Motor neuron (in vitro differentiated cells): ENCODE measurements around the gene GLA. TPM values are rescaled to one million over a fixed set of nuclear protein-coding genes. Genes with fewer than 3 reads are reported as not detected.

Experiments
- ATAC-seq, 8 experiments: fragments of 200-7000 bp; cut with Tn5 transposase; replicated peaks in 6 of 8; 2 replicates each; pipeline ENCODE4 v1.8.0; 2021; ENCODE audit warnings: mild to moderate bottlenecking in 8 of 8, moderate library complexity in 8 of 8
- H3K27ac ChIP-seq, 2 donors: fragments of 250-450 bp; sonication (Bioruptor Pico); 2 replicates each; pipeline ENCODE4 v1.9.0; 2021; ENCODE audit warnings: antibody characterized with exemption in 2 of 2, mild to moderate bottlenecking in 2 of 2, moderate library complexity in 1 of 2
- H3K4me1 ChIP-seq, 2 donors: fragments of 250-450 bp; sonication (Bioruptor Pico); replicated peaks in 1 of 2; 2 replicates each; pipeline ENCODE4 v1.6.1; 2021; ENCODE audit warnings: antibody characterized with exemption in 2 of 2, mild to moderate bottlenecking in 2 of 2, moderate library complexity in 1 of 2
- H3K4me3 ChIP-seq, 5 donors: fragments of 250-450 bp; sonication (Bioruptor Pico); 2 replicates each; pipeline ENCODE4 v1.9.0; 2021; ENCODE audit warnings: antibody characterized with exemption in 5 of 5, mild to moderate bottlenecking in 5 of 5, moderate library complexity in 4 of 5
- WGBS, 10 experiments: fragments of 450-650 bp; shearing (Covaris generic); methylation state at CpG; one replicate each; pipeline ENCODE4 v1.0.0; 2022; 5-methylcytosine and 5-hydroxymethylcytosine counted together
- in situ Hi-C, 9 experiments: fragments of 400-800 bp; cut with MboI; loops; one replicate each; pipeline ENCODE4 v1.15.0; 2021; ENCODE audit warnings: low sequenced_read_pairs in 9 of 9, low pct_unique_long_range_greater_than_20kb in 2 of 9; ENCODE audit not compliant: unreplicated experiment in 9 of 9
- total RNA-seq, 8 experiments: library from RNA; unstranded; fragments of 300-600 nt; gene quantifications; 2 replicates each; pipeline versions ENCODE4 v1.2.3 to v1.2.4, GENCODE V29; 2022

GLA gene
- 10 to 100 TPM; 15.7 to 72.8 (median 26.8) TPM for total RNA-seq

DNA sequence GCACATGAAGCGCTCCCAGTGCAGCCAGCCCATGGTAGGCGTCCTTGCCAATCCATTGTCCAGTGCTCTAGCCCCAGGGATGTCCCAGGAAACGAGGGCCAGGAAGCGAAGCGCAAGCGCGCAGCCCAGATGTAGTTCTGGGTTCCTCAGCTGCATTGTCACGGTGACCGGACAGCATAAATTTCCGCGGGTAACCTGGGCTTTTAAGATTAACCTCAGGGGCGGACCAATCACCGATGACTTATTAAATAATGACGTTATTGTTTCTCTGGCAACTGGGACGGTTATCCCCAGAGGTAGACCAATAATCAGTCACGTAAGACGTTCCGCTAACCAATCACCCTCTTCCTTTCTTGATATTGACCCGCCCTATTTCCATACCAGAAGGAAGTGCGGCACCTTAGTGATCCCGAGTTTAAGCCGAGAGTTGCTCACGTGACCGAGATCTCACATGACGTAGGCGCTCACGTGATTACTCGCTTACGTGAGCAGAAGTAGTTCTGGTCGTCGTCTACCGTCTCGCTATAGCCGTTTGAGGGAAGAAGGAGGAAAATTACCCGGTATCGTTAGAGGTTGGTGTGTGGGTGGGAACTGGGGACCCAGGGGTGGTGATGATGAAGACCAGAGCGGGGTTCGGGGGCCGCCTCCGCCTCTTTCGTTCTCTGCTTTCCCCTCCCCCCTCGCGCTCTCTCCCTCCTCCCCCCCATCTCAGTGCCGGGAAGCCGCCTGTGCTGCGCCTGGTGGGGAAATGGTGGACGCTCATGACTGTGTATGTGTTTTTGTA, at the start of gene GLA, which contains the start of gene HNRNPH2:
GLA (minus strand) TSS at position 178 of the 784 bp plus-strand sequence; CDS start at position 156, 22 bp downstream.
HNRNPH2 (plus strand) TSS at position 475 of the 784 bp plus-strand sequence. CDS start 3,767 bp downstream, outside the sequence.
- H3K27ac ChIP-seq, result peak within 1 kb of the TSS; percentile 97
- in situ Hi-C loops, result no loop called here
- H3K4me3 ChIP-seq, result peak within 1 kb of the TSS; percentile 66 to 92 (median 73)
- WGBS, 10 experiments, result 0 to 31% (median 0%) methylated on average over 1 to 15 of the region's 47 CpGs; no CpG with 5 or more reads in 5 of the 10 experiments
- peaks cover 2 to 10% of the 10 kb centered on the region in 2 donors for H3K4me1 ChIP-seq
- peak; percentile 87 to 99 (median 98) for ATAC-seq

DNA sequence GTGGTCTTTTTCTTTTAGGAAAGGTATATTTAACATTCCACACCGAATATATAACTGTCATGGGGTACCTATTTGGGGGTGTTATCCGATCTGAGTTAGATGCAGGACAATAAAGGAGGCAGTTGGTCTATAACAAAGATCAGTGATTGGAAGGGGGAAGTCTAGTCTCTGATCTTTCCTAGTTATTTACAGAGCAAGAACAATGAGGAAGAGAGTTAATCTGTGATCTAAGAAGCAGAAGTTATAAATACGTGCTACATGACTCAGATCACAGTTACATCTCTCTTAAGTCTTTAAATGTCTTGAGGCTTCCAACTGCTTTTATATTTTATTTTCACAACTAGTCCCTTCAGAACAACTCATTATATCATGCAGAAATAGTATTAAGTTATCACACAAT, 44.3 kb upstream of the GLA start:
- no peak overlapping the region for H3K4me3 ChIP-seq
- H3K27ac ChIP-seq, result no peak overlapping the region
- ATAC-seq, result no peak
- WGBS, 10 experiments, result 17 to 100% (median 60%) methylated on average over 1 to 3 of the region's 3 CpGs; no CpG with 5 or more reads in 3 of the 10 experiments
- in situ Hi-C loops, result no loop called here
- no peaks in the 10 kb centered on the region for H3K4me1 ChIP-seq

DNA sequence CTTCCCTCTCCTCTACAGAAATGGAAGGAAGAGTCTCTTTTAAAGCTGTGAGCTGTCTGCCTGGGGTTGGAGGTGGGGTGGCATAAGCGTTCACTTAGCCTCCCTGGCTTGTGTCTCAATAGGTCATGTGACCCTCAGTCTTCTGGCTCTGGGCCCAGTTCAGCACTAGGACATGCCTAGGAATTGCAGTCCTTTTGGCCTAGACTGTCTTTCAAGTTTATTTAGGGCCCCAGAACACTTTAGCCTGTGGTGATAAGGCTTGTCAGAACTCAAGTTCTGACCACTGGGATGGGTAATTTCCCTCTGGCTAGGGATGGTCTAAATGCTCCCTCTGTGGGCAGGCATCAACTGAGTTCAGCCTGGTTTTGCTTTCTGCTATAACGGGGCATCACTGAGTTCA, 43.2 kb upstream of the GLA start:
- WGBS, 10 experiments, result 47 to 100% (median 56%) methylated on average over 1 to 2 of the region's 2 CpGs; no CpG with 5 or more reads in 7 of the 10 experiments
- Histone ChIP-seq H3K27ac (no peak overlapping the region), H3K4me1 (no peaks in the 10 kb centered on the region), H3K4me3 (no peak overlapping the region)
- in situ Hi-C loops, result no loop called here
- peak in 3 of 8 experiments; percentile 51 to 97 (median 95) for ATAC-seq

DNA sequence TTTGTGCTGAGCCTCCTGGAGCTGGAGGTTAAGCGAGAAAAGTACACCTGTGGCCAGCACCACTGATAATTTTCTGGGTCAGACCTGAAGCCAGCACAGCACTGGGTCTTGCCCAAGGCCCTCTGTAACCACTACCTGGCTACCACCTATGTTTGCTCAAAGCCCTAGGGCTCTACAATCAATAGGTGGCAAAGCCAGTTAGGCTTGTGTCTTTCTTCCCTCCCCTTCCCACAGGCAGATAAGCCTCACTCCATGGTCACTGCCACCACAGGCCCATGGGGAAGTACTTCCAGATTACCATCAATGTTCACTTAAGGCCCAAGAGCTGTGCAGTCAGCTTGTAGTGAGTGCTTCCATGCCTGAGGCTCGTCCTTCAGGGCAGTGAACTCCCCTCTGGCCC, 42.4 kb upstream of the GLA start:
- H3K27ac ChIP-seq, result no peak overlapping the region
- no peak for ATAC-seq
- in situ Hi-C loops, result no loop called here
- 17% methylated on average over 1 of the region's 2 CpGs; no CpG with 5 or more reads in 9 of the 10 experiments for WGBS, 10 experiments
- no peak overlapping the region for H3K4me3 ChIP-seq
- no peaks in the 10 kb centered on the region for H3K4me1 ChIP-seq

DNA sequence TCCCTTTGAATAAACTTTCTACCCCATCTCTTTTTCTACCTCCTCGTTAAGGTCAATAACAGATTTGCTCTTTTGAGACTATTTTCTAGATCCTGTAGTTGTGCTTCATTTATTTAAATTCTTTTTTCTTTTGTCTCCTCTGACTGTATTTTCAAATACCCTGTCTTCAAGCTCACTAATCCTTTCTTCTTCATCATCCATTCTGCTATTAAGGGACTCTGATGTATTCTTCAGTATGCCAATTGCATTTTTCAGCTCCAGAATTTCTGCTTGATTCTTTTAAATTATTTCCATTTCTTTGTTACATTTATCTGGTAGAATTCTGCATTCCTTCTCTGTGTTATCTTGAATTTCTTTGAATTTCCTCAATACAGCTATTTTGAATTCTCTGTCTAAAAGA, 41.6 kb upstream of the GLA start:
- Histone ChIP-seq H3K27ac (no peak overlapping the region), H3K4me3 (no peak overlapping the region), H3K4me1 (no peaks in the 10 kb centered on the region)
- in situ Hi-C loops, result no loop called here
- ATAC-seq, result no peak
- 75 to 90% (median 84%) methylated on average over 1 of the region's 1 CpG; no CpG with 5 or more reads in 4 of the 10 experiments for WGBS, 10 experiments

DNA sequence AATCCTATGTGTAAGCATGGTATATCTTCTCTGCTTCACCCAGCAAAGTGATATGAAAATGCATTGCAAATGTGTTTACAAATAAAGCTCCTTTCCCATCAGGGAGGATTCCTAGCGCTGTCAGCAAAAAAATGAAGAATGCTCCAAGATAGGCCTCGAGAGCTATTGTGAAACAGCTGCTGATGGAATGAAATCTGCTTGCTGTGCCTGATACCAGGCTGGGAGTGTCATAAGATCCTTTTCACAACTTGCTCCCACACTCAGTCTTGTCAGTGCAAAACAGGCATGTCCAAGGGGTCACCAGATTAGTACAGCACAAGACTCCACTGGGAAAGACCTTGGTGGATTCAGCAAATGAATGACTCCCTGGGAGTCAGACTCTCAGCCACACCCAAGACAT, 34.4 kb upstream of the GLA start:
- peak in 2 of 8 experiments; percentile 75 to 91 for ATAC-seq

DNA sequence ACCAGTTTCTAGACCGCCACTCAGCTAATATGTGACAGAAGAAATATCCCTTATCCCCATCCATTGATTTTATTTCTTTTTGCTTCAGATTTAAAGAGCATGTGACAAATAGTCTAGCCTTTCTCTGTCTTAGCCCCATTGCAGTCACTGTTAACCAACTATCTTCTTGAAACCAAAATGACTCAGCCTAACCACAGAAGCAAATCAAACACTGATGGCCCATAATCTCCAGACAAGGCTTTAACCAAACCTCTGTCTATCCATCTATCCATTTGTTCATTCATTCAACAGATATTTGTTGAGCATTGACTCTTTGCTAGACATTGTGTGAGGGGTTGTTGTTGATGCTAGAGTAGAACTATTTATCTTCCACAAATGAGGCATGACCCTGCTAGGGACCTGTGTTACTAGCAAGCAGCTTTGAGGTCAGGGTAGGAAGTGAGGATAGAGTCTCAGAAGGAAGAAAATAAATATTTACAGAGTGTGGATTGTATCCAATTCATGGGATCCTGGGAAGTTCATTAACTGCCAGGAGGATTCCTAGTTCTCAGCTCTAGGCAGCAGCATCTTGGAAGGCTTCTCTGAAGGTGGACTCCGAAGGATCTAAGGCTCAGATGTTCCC, 22.8 kb upstream of the GLA start:
- WGBS, 10 experiments, result 29 to 100% (median 57%) methylated on average over 1 of the region's 2 CpGs; no CpG with 5 or more reads in 7 of the 10 experiments
- Histone ChIP-seq H3K4me1 (no peaks in the 10 kb centered on the region), H3K27ac (no peak overlapping the region), H3K4me3 (no peak overlapping the region)
- in situ Hi-C loops, result no loop called here
- no peak for ATAC-seq

More for the DNA sequence above, 34.4 kb upstream of the GLA start:
- no peaks in the 10 kb centered on the region for H3K4me1 ChIP-seq
- in situ Hi-C loops, result no loop called here
- no peak overlapping the region for H3K4me3 ChIP-seq
- H3K27ac ChIP-seq, result no peak overlapping the region
- 100% methylated on average over 1 of the region's 2 CpGs; no CpG with 5 or more reads in 8 of the 10 experiments for WGBS, 10 experiments

DNA sequence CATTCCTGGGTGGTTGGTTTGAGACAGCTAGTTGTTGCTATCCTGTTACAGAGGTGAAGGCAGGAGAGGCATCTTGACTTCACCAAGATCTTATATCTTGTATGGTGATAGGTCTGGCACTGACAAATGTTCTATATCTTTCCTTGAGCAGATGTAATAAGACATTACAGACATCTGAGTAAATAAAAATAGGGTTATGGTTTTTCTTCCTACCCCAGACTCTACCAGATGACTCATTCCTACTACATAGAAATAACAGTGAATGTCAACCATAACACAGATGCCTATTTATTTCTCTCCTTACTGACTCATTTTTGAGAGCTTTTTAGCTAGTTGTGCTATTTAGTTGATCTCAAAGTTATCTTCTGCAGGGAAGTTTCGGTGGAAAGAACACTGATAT, 22.2 kb upstream of the GLA start:
- H3K27ac ChIP-seq, result no peak overlapping the region
- in situ Hi-C loops, result no loop called here

DNA sequence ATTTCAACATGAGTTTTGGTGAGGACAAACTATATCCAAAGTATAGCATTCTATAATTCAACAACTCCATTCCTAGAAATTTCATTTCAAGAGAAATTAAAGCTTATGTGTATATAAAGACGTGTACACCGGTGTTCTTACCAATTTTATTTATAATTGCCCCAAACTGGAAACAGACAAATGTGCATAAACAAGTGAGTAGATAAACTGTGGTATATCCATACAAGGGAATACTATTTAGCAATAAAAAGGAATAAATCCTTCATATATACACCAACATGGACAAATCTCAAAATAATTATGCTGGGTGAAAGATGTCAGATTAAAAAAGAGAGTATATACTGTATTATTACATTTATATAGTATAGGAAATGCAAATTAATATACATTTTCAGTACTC, 20.2 kb upstream of the GLA start:
- Histone ChIP-seq H3K4me3 (no peak overlapping the region), H3K4me1 (no peaks in the 10 kb centered on the region), H3K27ac (no peak overlapping the region)
- in situ Hi-C loops, result no loop called here
- 46 to 100% (median 59%) methylated on average over 2 of the region's 2 CpGs; no CpG with 5 or more reads in 7 of the 10 experiments for WGBS, 10 experiments
- ATAC-seq, result no peak

More for the DNA sequence above, 22.2 kb upstream of the GLA start:
- 45 to 57% methylated on average over 1 of the region's 1 CpG; no CpG with 5 or more reads in 8 of the 10 experiments for WGBS, 10 experiments
- ATAC-seq, result no peak
- Histone ChIP-seq H3K4me3 (no peak overlapping the region), H3K4me1 (no peaks in the 10 kb centered on the region)

DNA sequence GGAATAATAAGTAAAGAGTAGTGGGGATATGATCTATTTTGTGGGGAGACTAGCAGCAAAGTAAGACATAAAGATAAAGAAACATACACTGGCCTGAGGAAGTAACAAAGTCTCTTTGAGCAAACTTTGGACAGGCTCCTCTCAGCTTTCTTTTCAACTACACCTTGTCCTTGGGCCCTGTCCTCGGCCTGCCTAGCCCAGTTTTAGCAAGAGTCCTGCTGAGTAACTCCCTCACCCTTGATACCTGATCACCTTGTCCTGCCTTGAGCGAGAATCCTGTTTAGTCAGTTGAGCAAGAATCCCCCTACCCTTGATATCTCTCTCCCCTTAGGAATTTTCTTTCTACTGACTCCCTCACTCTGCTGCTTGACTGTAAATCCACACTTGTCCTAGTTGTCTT, 11.8 kb upstream of the GLA start:
- in situ Hi-C loops, result no loop called here
- H3K27ac ChIP-seq, result no peak overlapping the region
- no peak for ATAC-seq
- H3K4me3 ChIP-seq, result no peak overlapping the region
- H3K4me1 ChIP-seq, result peaks cover 0 to 7% of the 10 kb centered on the region in 2 donors
- 43 to 100% methylated on average over 1 of the region's 2 CpGs; no CpG with 5 or more reads in 8 of the 10 experiments for WGBS, 10 experiments

DNA sequence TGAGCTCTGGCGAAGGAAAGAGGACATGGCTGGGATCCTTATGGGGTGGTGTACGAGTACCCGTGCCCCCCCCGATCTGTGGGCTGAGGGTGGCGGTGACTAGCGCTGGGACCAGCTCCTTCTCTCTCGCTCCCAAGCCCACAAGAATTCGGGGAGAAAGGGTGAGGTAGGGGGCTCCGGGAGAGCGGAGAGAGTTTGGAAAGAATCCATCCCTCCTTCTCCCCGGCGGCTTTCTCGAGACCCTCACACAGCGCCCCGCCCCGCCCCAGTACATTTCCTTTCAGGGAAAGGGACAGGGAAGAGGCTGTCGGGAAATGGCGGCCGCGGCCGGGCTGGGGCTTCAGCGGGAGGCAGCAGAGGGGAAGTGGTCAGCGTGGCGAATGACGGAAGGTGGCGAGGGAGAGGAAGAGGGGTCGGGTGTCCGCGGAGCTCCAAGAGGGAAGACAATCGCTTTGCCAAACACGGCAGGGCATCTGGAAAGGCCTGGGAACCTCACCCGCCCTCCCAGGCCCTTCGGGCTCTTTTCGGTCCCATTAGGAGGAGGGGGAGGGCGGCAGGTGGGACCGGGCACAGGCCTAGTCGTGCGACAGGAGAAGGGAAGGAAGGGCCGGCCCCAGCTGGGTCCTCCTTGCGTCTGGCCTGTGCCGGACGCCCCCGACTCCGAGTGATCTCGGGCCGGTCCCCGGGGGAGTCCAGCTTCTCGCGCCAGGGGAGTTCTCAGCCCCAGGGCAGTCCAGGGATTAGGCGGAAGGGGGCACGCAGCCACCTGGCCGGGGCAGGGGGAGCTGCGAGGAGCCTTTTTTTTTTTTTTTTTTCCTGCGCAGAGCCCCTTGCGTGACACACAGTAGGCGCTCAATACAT, 10.5 kb upstream of the GLA start:
- in situ Hi-C loops, result no loop called here
- H3K4me3 ChIP-seq, result peak overlapping the region; percentile 36 to 48 (median 44)
- ATAC-seq, result peak; percentile 65 to 90 (median 85)
- WGBS, 10 experiments, result 0 to 62% (median 34%) methylated on average over 1 to 5 of the region's 56 CpGs; no CpG with 5 or more reads in 6 of the 10 experiments
- H3K27ac ChIP-seq, result peak overlapping the region; percentile 75 to 84
- H3K4me1 ChIP-seq, result peaks cover 0 to 7% of the 10 kb centered on the region in 2 donors

DNA sequence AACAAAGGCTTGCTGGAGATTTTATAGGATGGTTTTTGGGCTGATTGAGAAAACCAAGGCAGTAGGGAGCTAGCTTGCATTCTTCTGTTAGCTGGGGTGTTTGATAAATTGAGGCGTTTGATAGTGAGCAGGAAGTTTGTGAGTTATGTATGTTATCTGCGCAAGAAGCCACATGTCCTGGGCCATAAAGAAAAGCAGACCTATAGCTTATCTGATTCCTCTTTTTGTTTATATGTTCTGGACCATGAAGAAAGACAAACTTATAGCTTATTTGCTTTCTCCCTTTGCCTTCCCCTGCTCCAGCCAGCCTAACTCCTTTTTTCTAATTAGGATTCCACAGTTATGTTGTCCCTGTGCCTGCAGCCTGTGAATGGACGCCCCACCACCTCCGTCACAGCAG, 9.5 kb upstream of the GLA start:
- in situ Hi-C loops, result no loop called here
- H3K4me1 ChIP-seq, result peaks cover 0 to 7% of the 10 kb centered on the region in 2 donors
- ATAC-seq, result no peak
- H3K27ac ChIP-seq, result no peak overlapping the region
- H3K4me3 ChIP-seq, result no peak overlapping the region
- WGBS, 10 experiments, result 19 to 100% (median 95%) methylated on average over 1 to 3 of the region's 4 CpGs; no CpG with 5 or more reads in 6 of the 10 experiments
